ENCODE data around the gene SLC22A15.

SLC22A15 gene

DNA sequence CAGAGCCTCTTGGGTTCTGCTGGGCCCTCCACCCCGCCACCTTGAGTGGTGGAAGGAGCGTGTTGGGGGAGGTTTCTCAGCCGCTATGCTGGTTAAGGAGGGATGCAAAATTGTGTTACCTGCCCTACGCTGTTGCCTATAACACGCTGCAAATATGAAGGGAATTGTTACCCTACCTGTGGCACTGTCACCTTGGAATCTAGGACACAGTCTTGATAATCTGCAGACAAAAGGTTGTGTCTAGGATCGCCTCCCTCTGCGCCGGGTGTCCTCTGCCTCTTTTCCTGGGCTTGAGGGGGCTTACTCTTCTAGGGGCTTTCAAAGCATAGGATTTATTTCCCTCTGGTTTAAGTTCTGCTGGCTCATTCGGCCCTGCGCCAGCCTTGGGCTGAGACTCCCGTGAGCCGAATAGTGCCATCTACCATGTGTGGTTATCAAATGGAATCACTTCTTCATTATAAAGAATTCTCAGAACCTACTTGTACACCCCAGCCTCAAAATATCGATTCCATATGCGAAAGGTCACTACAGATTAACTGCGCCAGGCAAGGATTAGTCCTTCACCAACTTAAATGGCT is 697 bp downstream of the SLC22A15 start:
- DNase-seq (ENCODE audit: low read depth): peak; percentile 59

DNA sequence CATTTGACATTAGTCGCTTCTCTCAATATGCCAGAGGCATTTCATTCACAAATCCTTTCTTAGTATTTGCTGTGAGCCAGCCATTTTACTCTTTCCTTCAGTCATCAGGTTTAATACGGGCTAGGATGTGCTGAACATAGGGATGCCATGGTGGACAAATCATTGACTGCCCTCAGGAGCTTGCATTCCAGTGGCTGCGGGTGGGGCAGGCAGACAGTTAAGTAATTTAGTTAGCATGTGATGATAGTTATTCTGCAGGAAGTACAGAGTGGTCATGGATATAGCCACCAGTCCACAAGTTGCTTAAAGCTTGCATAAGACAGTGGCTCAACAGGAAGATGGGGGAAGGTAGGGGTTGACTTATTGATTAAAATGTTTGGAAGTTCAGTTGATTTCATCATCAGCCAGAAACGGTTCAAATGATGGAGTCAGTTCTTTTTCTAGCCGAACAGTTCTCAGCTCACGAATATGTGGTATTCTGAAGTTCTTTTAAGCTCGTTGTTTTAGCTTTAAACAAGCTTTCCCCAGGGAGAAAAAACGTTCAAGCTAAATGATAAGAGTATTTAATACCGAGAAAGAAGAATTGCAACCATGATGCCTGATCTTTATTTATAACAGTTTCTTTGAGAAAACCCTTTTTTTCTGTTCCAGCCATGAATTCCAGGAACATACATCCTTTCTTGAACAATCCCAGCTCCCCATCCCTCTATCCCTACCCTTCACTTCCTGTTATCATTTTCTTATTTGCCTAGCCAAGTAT is 1.4 kb downstream of the SLC22A15 start:
- peak; percentile 96 for DNase-seq (ENCODE audit: low read depth)
- TF ChIP-seq, protein P1, sequence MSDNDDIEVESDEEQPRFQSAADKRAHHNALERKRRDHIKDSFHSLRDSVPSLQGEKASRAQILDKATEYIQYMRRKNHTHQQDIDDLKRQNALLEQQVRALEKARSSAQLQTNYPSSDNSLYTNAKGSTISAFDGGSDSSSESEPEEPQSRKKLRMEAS (IDR thresholded peaks at IDR 0.05; ENCODE audit: low read depth, low read length): peak; percentile 77
- TF ChIP-seq MYC (IDR thresholded peaks at IDR 0.05; ENCODE audit: low read depth, low read length) (peak; percentile 75), POLR2A (IDR thresholded peaks at IDR 0.05; ENCODE audit: extremely low read depth, insufficient read length) (peak; percentile 84)
- TF ChIP-seq, protein P2, sequence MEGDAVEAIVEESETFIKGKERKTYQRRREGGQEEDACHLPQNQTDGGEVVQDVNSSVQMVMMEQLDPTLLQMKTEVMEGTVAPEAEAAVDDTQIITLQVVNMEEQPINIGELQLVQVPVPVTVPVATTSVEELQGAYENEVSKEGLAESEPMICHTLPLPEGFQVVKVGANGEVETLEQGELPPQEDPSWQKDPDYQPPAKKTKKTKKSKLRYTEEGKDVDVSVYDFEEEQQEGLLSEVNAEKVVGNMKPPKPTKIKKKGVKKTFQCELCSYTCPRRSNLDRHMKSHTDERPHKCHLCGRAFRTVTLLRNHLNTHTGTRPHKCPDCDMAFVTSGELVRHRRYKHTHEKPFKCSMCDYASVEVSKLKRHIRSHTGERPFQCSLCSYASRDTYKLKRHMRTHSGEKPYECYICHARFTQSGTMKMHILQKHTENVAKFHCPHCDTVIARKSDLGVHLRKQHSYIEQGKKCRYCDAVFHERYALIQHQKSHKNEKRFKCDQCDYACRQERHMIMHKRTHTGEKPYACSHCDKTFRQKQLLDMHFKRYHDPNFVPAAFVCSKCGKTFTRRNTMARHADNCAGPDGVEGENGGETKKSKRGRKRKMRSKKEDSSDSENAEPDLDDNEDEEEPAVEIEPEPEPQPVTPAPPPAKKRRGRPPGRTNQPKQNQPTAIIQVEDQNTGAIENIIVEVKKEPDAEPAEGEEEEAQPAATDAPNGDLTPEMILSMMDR (IDR thresholded peaks at IDR 0.05; ENCODE audit: low read depth, low read length): no peak

More for the DNA sequence above, 697 bp downstream of the SLC22A15 start:
- TF ChIP-seq, protein P1 (IDR thresholded peaks at IDR 0.05; ENCODE audit: low read depth, low read length): no peak
- TF ChIP-seq, protein P2 (IDR thresholded peaks at IDR 0.05; ENCODE audit: low read depth, low read length): no peak
- no peak for TF ChIP-seq MYC (IDR thresholded peaks at IDR 0.05; ENCODE audit: low read depth, low read length)
- no peak for TF ChIP-seq POLR2A (IDR thresholded peaks at IDR 0.05; ENCODE audit: extremely low read depth, insufficient read length)
- H3K4me3 ChIP-seq (ENCODE audit: low read depth, low read length): peak overlapping the region; percentile 90

DNA sequence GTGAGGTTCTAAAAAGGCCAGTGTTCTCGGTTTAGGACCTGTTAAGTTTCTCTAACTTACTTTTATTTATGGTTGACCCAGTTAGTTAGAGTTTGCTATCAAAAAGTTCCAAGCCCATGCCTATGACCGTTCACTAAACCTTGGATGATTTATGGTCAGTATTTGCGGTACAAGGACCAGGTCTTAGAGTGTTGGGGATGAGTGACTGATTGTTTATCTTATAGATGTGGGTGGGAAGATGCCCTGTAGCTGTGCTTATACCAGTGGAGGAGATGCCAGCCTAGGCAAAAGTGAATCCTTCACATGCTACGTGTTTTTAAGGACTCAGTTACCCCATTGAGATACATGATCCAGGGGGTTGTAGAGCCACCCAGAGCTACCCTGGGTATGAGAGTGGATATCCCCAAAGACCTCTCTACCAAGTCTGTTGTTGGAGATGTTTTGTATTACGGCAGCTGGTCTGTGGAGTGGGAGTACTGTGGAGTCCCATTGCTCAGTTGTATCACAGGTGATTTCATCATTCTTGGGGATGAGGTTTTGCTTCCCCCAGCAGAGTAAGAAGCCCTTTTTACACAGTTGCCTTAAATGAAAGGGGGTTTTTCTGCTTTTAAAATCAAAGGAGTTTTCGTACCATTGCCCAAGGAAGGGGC is 2.1 kb downstream of the SLC22A15 start:
- H3K4me3 ChIP-seq (ENCODE audit: low read depth, low read length): peak overlapping the region; percentile 90
- peak; percentile 87 for DNase-seq (ENCODE audit: low read depth)
- TF ChIP-seq, protein P2 (IDR thresholded peaks at IDR 0.05; ENCODE audit: low read depth, low read length): no peak
- TF ChIP-seq MYC (IDR thresholded peaks at IDR 0.05; ENCODE audit: low read depth, low read length) (no peak), POLR2A (IDR thresholded peaks at IDR 0.05; ENCODE audit: extremely low read depth, insufficient read length) (peak; percentile 48)

More for the DNA sequence above, 1.4 kb downstream of the SLC22A15 start:
- peak overlapping the region; percentile 90 for H3K4me3 ChIP-seq (ENCODE audit: low read depth, low read length)

DNA sequence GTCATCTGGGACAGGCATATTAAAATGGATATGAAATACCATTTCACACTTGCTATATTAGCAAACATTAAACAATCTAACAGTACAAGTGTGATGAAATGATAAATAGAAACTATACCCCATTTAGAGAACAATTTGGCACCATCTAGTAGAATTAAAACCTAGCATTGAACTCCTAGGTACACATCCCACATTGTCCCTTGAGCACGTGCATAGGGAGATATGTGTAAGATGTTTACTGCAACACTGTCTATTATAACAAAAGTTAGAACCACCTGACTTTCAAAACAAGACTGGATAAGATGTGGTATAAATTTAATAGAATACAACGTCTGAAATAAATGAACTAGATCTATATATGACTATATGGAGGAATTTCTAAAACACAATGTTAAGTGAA is 3.8 kb downstream of the SLC22A15 start:
- TF ChIP-seq, protein P1 (IDR thresholded peaks at IDR 0.05; ENCODE audit: low read depth, low read length): peak; percentile 73
- TF ChIP-seq POLR2A (IDR thresholded peaks at IDR 0.05; ENCODE audit: extremely low read depth, insufficient read length) (no peak), MYC (IDR thresholded peaks at IDR 0.05; ENCODE audit: low read depth, low read length) (0 out of 2 replicates have a peak, but pooled peaks have one; percentile 11)
- TF ChIP-seq, protein P2 (IDR thresholded peaks at IDR 0.05; ENCODE audit: low read depth, low read length): no peak
- DNase-seq (ENCODE audit: low read depth): no peak
- H3K4me3 ChIP-seq (ENCODE audit: low read depth, low read length): peak overlapping the region; percentile 90

DNA sequence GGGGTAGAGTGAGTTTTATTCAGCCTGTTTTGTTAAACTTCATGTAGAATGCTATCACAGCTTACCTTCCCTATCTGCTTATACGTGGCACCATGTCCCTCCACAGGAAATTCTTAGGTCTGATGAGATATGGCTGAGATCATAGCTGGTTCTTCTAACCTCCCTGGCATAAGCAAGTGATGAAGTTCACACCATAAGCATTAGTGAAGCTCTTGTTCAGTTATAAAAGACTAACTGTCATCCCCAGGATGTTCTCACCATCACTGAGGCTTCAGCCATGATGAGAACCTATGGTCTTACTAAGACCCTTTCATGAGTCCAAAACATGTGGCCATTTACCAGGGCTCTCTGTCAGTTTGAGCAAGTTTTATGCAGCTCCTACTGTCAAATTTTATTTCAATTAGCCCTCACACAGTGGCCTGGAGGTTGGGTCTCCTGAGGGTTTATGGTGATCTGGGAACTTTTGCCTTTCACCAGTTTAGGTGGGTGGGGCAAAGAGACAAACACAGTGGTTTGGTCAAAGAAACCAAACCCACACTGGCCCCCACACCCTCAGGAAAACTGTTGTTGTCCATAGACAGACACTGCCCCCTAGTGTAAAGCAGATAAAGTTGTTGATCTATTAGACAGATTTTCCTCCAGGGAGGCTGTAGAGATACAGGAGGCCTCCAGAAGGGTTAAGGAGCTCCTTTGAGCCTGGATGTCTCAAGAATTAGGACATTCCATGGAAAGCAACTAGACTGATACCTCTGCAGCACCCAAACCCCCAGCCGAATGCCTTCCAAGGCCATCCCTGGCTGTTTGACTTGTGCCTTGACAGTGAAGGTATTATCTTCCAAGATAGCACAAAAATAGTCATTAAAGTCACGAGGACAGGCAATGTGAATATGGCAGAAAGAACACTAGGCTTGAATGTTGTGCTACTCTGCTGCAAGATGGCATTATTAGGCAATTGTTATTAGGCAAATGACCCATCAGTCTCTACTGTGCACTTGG is 5.0 kb downstream of the SLC22A15 start:
- TF ChIP-seq, protein P2 (IDR thresholded peaks at IDR 0.05; ENCODE audit: low read depth, low read length): peak; percentile 41
- TF ChIP-seq, protein P1 (IDR thresholded peaks at IDR 0.05; ENCODE audit: low read depth, low read length): no peak
- peak overlapping the region; percentile 90 for H3K4me3 ChIP-seq (ENCODE audit: low read depth, low read length)
- peak; percentile 89 for DNase-seq (ENCODE audit: low read depth)
